ENCODE measurements around the gene VWA7. TPM values are rescaled to one million over a fixed set of nuclear protein-coding genes. Genes with fewer than 3 reads are reported as not detected.

Gene VWA7
- total and polyA plus RNA-seq, 4 donors: 2.2 to 14.2 (median 5.7) TPM

GRCh38 chr6:31768363-31769257, 8.5 kb downstream of the VWA7 start:
- no peak overlapping the region for H3K9ac ChIP-seq (ENCODE audit: insufficient read depth in 1 of 2, low read length in 2 of 2)
- ATAC-seq (ENCODE audit: insufficient read depth, low FRiP score) (no peak), DNase-seq (no peak)
- 85 to 87% methylated on average over 18 of the region's 18 CpGs for WGBS, 2 donors
- no peak for TF ChIP-seq CTCF (IDR thresholded peaks at IDR 0.05; ENCODE audit: control extremely low read depth, extremely low read depth)
- peak overlapping the region in 1 of 2 donors; percentile 34 for H3K27ac ChIP-seq (ENCODE audit: low read depth in 1 of 2, low read length in 1 of 2)
- H3K9me3 ChIP-seq (ENCODE audit: control insufficient read depth in 4 of 4, insufficient read depth in 3 of 4, low read length in 3 of 4): peaks cover 0 to 2% (median 0%) of the 10 kb centered on the region in 4 donors
- H3K27me3 ChIP-seq (ENCODE audit: control insufficient read depth in 3 of 3, insufficient read depth in 3 of 3, low read length in 2 of 3): no peaks in the 10 kb centered on the region
- no peak overlapping the region for H3K4me3 ChIP-seq
- H3K36me3 ChIP-seq (ENCODE audit: control insufficient read depth in 4 of 4, insufficient read depth in 4 of 4, low read length in 4 of 4): no peaks in the 10 kb centered on the region
- peaks cover 0 to 6% (median 0%) of the 10 kb centered on the region in 5 donors for H3K4me1 ChIP-seq (ENCODE audit: control insufficient read depth in 5 of 5, insufficient read depth in 5 of 5, low read length in 5 of 5)

DNA sequence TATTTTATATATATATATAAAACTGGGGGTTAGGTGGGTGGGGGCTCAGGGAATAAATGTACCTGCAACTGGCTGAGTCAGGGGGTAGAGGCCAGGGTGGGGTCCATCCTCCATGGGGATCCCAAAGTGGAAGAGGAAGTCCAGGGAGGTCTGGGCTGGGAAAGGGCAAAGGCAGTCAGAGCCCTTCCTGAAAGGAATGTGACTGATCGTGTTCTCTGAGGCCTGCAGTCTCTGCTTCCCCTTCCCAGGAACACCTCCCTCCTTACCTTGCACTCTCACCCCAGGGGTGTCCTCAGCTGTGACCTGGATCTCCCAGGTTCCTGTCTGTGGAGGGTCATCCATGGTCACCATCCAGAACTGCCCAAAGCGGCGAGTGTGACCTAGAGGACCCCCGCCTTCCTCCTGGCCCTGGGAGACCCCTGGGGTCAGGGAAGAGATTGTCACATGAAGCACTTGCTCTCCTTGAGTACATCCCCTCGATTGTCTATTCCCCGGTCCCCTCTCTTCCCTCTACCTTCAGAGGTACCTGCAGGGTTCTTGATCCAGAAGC, 10.0 kb downstream of the VWA7 start:
- no peak overlapping the region for H3K4me3 ChIP-seq
- no peak for DNase-seq

GRCh38 chr6:31765910-31766794, 11.0 kb downstream of the VWA7 start:
- ATAC-seq (ENCODE audit: insufficient read depth, low FRiP score) (no peak), DNase-seq (peak; percentile 26 to 35 (median 30))
- Histone ChIP-seq H3K9ac (ENCODE audit: insufficient read depth in 1 of 2, low read length in 2 of 2) (peak overlapping the region in 1 of 2 donors; percentile 39), H3K9me3 (ENCODE audit: control insufficient read depth in 4 of 4, insufficient read depth in 3 of 4, low read length in 3 of 4) (peaks cover 0 to 2% (median 0%) of the 10 kb centered on the region in 4 donors), H3K27me3 (ENCODE audit: control insufficient read depth in 3 of 3, insufficient read depth in 3 of 3, low read length in 2 of 3) (no peaks in the 10 kb centered on the region), H3K36me3 (ENCODE audit: control insufficient read depth in 4 of 4, insufficient read depth in 4 of 4, low read length in 4 of 4) (no peaks in the 10 kb centered on the region), H3K4me1 (ENCODE audit: control insufficient read depth in 5 of 5, insufficient read depth in 5 of 5, low read length in 5 of 5) (peaks cover 0 to 6% (median 0%) of the 10 kb centered on the region in 5 donors), H3K4me3 (no peak overlapping the region), H3K27ac (ENCODE audit: low read depth in 1 of 2, low read length in 1 of 2) (no peak overlapping the region)
- WGBS, 2 donors: 62% methylated on average over 42 of the region's 42 CpGs
- TF ChIP-seq CTCF (IDR thresholded peaks at IDR 0.05; ENCODE audit: control extremely low read depth, extremely low read depth): no peak

More for the DNA sequence above, 10.0 kb downstream of the VWA7 start:
- H3K36me3 ChIP-seq (ENCODE audit: control insufficient read depth in 4 of 4, insufficient read depth in 4 of 4, low read length in 4 of 4): no peaks in the 10 kb centered on the region
- H3K9me3 ChIP-seq (ENCODE audit: control insufficient read depth in 4 of 4, insufficient read depth in 3 of 4, low read length in 3 of 4): peaks cover 0 to 2% (median 0%) of the 10 kb centered on the region in 4 donors
- H3K9ac ChIP-seq (ENCODE audit: insufficient read depth in 1 of 2, low read length in 2 of 2): no peak overlapping the region
- peaks cover 0 to 6% (median 0%) of the 10 kb centered on the region in 5 donors for H3K4me1 ChIP-seq (ENCODE audit: control insufficient read depth in 5 of 5, insufficient read depth in 5 of 5, low read length in 5 of 5)
- TF ChIP-seq CTCF (IDR thresholded peaks at IDR 0.05; ENCODE audit: control extremely low read depth, extremely low read depth): no peak
- 79 to 82% methylated on average over 6 of the region's 6 CpGs for WGBS, 2 donors
- H3K27me3 ChIP-seq (ENCODE audit: control insufficient read depth in 3 of 3, insufficient read depth in 3 of 3, low read length in 2 of 3): no peaks in the 10 kb centered on the region
- ATAC-seq (ENCODE audit: insufficient read depth, low FRiP score): no peak
- H3K27ac ChIP-seq (ENCODE audit: low read depth in 1 of 2, low read length in 1 of 2): no peak overlapping the region

Measured in lung (tissue), 12 donors.